Type B pancreatic cell (in vitro differentiated cells): ENCODE measurements around the gene PRIMPOL. TPM values are rescaled to one million over a fixed set of nuclear protein-coding genes. Genes with fewer than 3 reads are reported as not detected.
A peak's percentile ranks its signal among the peaks of the same experiment; 100 is the strongest.
"Not testable (repeated sequence)": the region's sequence is repeated elsewhere in the genome, so short reads cannot be mapped to it uniquely, and the experiment has no call there.

Experiments used
- DNase-seq: peaks from one replicate; pipeline ENCODE4 v3.0.0; 2021; ENCODE audit warnings: mixed read lengths; ENCODE audit not compliant: unreplicated experiment; ENCODE audit errors: extremely low spot score
- H3K27ac Mint-ChIP-seq: 2 replicates; pipeline ENCODE4 v1.8.0; 2021; ENCODE audit warnings: mild to moderate bottlenecking, mixed read lengths
- H3K27me3 Mint-ChIP-seq: 2 replicates; pipeline ENCODE4 v1.8.0; 2021; ENCODE audit warnings: mixed read lengths
- H3K36me3 Mint-ChIP-seq: 2 replicates; pipeline ENCODE4 v1.8.0; 2021; ENCODE audit warnings: mixed read lengths
- H3K4me1 Mint-ChIP-seq: one replicate; pipeline ENCODE4 v1.8.0; 2021; ENCODE audit warnings: mixed read lengths; ENCODE audit not compliant: unreplicated experiment
- H3K4me3 Mint-ChIP-seq: 2 replicates; pipeline ENCODE4 v1.8.0; 2021; ENCODE audit warnings: mild to moderate bottlenecking, mixed read lengths
- H3K9me3 Mint-ChIP-seq: 2 replicates; pipeline ENCODE4 v1.8.0; 2021; ENCODE audit warnings: mixed read lengths
- CTCF ChIP-seq: fragments of 200-600 bp; sonication (generic); conservative IDR thresholded peaks from 2 replicates; pipeline ENCODE4 v1.5.0; 2021; ENCODE audit warnings: antibody characterized with exemption, mild to moderate bottlenecking
- long read RNA-seq: library from polyadenylated mRNA; unstranded; transcript quantifications from one replicate; pipeline ENCODE4 v2.0.0, GENCODE V29; 2020
- total RNA-seq: library from RNA; stranded (reverse); gene quantifications from 2 replicates; pipeline ENCODE4 v1.2.1, GENCODE V29; 2021; ENCODE audit warnings: low replicate concordance

PRIMPOL gene
- total RNA-seq: 10.7 and 24.6 TPM in 2 replicates
- long read RNA-seq, transcript PRIMPOL-201 (14 exons, 2,289 nt): major isoform, 15 of 46 reads
- long read RNA-seq, transcript PRIMPOL-209 (14 exons, 2,174 nt): minor isoform, 6 of 46 reads
- long read RNA-seq, partial matches to known transcripts: 1 of 46 reads
- long read RNA-seq, other reads (novel, unspliced or antisense): 19 of 46 reads

- H3K27ac Mint-ChIP-seq: peak within 1 kb of the TSS; percentile 92
- no peaks in the 10 kb centered on the region for H3K9me3 Mint-ChIP-seq
- H3K4me3 Mint-ChIP-seq: peak within 1 kb of the TSS; percentile 94
- peak; percentile 98 for DNase-seq
- H3K4me1 Mint-ChIP-seq: peaks cover 46% of the 10 kb centered on the region
- peaks cover 9% of the 10 kb centered on the region for H3K36me3 Mint-ChIP-seq
- no peaks in the 10 kb centered on the region for H3K27me3 Mint-ChIP-seq
- peak; percentile 44 for TF ChIP-seq CTCF
Measured at GRCh38 chr4:184649026-184649970, at the start of gene PRIMPOL, which contains the start of gene CASP3. TSS of gene PRIMPOL (plus strand) at chr4:184649738. CDS start at chr4:184657141, 7,403 bp downstream. TSS of gene CASP3 (minus strand) at chr4:184649447. CDS start at chr4:184638453, 10,994 bp downstream.

- DNase-seq, H3K36me3 Mint-ChIP-seq, H3K27me3 Mint-ChIP-seq, H3K4me3 Mint-ChIP-seq, H3K4me1 Mint-ChIP-seq, H3K27ac Mint-ChIP-seq: not testable (repeated sequence)
- H3K9me3 Mint-ChIP-seq: peaks cover 12% of the 10 kb centered on the region
Measured at GRCh38 chr4:184600982-184601381, 48.6 kb upstream of the PRIMPOL start.

GRCh38 chr4:184602857-184603256 is 46.7 kb upstream of the PRIMPOL start:
- H3K4me1 Mint-ChIP-seq, H3K27ac Mint-ChIP-seq, DNase-seq, H3K4me3 Mint-ChIP-seq, H3K36me3 Mint-ChIP-seq: not testable (repeated sequence)
- Mint-ChIP-seq H3K27me3 (peaks cover 10% of the 10 kb centered on the region), H3K9me3 (peaks cover 18% of the 10 kb centered on the region)

- peaks cover 18% of the 10 kb centered on the region for H3K9me3 Mint-ChIP-seq
- not testable (repeated sequence) for H3K4me3 Mint-ChIP-seq, DNase-seq, H3K4me1 Mint-ChIP-seq, H3K36me3 Mint-ChIP-seq, H3K27me3 Mint-ChIP-seq, H3K27ac Mint-ChIP-seq
Measured at GRCh38 chr4:184607429-184607828, 42.1 kb upstream of the PRIMPOL start.

GRCh38 chr4:184612074-184612473 is 37.5 kb upstream of the PRIMPOL start:
- no peak for TF ChIP-seq CTCF
- Mint-ChIP-seq H3K4me3 (no peak overlapping the region), H3K4me1 (no peaks in the 10 kb centered on the region), H3K9me3 (peaks cover 5% of the 10 kb centered on the region), H3K27ac (no peak overlapping the region), H3K36me3 (no peaks in the 10 kb centered on the region), H3K27me3 (no peaks in the 10 kb centered on the region)
- no peak for DNase-seq

GRCh38 chr4:184613405-184613804 is 36.1 kb upstream of the PRIMPOL start:
- TF ChIP-seq CTCF: no peak
- Mint-ChIP-seq H3K36me3 (no peaks in the 10 kb centered on the region), H3K4me1 (no peaks in the 10 kb centered on the region), H3K9me3 (peaks cover 5% of the 10 kb centered on the region), H3K27me3 (no peaks in the 10 kb centered on the region), H3K4me3 (no peak overlapping the region), H3K27ac (no peak overlapping the region)
- no peak for DNase-seq

GRCh38 chr4:184614509-184614908 is 35.0 kb upstream of the PRIMPOL start:
- no peaks in the 10 kb centered on the region for H3K36me3 Mint-ChIP-seq
- H3K27ac Mint-ChIP-seq: no peak overlapping the region
- no peaks in the 10 kb centered on the region for H3K27me3 Mint-ChIP-seq
- TF ChIP-seq CTCF: no peak
- no peak overlapping the region for H3K4me3 Mint-ChIP-seq
- DNase-seq: no peak
- peaks cover 5% of the 10 kb centered on the region for H3K9me3 Mint-ChIP-seq
- no peaks in the 10 kb centered on the region for H3K4me1 Mint-ChIP-seq

- not testable (repeated sequence) for H3K27ac Mint-ChIP-seq, DNase-seq, H3K4me1 Mint-ChIP-seq, H3K36me3 Mint-ChIP-seq, H3K4me3 Mint-ChIP-seq, H3K27me3 Mint-ChIP-seq, H3K9me3 Mint-ChIP-seq
Measured at GRCh38 chr4:184616168-184616567, 33.4 kb upstream of the PRIMPOL start.
